Activated CD4-positive, CD25-positive, alpha-beta regulatory T cell (primary cell): Measurements from ENCODE around the gene CDYL2.
A peak's percentile ranks its signal among the peaks of the same experiment; 100 is the strongest.

ENCODE experiments used
- DNase-seq, 4 experiments: peaks; one replicate each; lab custom pipeline; 2025; lab: John Stamatoyannopoulos, UW

CDYL2 gene

GRCh38 chr16:80594756-80595155, 209.6 kb downstream of the CDYL2 start:
- no peak for DNase-seq

- no peak for DNase-seq
Observed at GRCh38 chr16:80592273-80592672, 212.1 kb downstream of the CDYL2 start.

- no peak for DNase-seq
Observed at GRCh38 chr16:80591071-80591915, 213.1 kb downstream of the CDYL2 start.

GRCh38 chr16:80587071-80587470, 217.3 kb downstream of the CDYL2 start:
- no peak for DNase-seq

- DNase-seq, result no peak
Observed at GRCh38 chr16:80586476-80586875, 217.9 kb downstream of the CDYL2 start.

GRCh38 chr16:80585764-80586163, 218.6 kb downstream of the CDYL2 start:
- DNase-seq, result no peak

GRCh38 chr16:80583466-80583865, 220.9 kb downstream of the CDYL2 start:
- no peak for DNase-seq

- peak; percentile 8 to 26 (median 12) for DNase-seq
Observed at GRCh38 chr16:80580109-80580832, 224.1 kb downstream of the CDYL2 start.

GRCh38 chr16:80577485-80578280, 226.7 kb downstream of the CDYL2 start:
- DNase-seq, result no peak

- DNase-seq, result no peak
Observed at GRCh38 chr16:80576343-80576912, 228.0 kb downstream of the CDYL2 start.

GRCh38 chr16:80573700-80574120, 230.7 kb downstream of the CDYL2 start:
- no peak for DNase-seq

GRCh38 chr16:80570106-80570478, 234.3 kb downstream of the CDYL2 start:
- DNase-seq, result no peak

GRCh38 chr16:80569440-80570105, 234.8 kb downstream of the CDYL2 start:
- DNase-seq, result peak; percentile 24 to 55 (median 39)

- DNase-seq, result no peak
Observed at GRCh38 chr16:80564394-80564793, 240.0 kb downstream of the CDYL2 start.

- DNase-seq, result no peak
Observed at GRCh38 chr16:80563066-80563465, 241.3 kb downstream of the CDYL2 start.

GRCh38 chr16:80559369-80559768, 245.0 kb downstream of the CDYL2 start:
- no peak for DNase-seq

GRCh38 chr16:80557037-80557436, 247.4 kb downstream of the CDYL2 start:
- no peak for DNase-seq

GRCh38 chr16:80556481-80556880, 247.9 kb downstream of the CDYL2 start:
- no peak for DNase-seq

GRCh38 chr16:80554033-80554432, 250.4 kb downstream of the CDYL2 start:
- DNase-seq, result no peak

GRCh38 chr16:80552277-80552676, 252.1 kb downstream of the CDYL2 start:
- no peak for DNase-seq
